IMR-90 (cell line): ENCODE measurements around the gene ZNF654. TPM values are rescaled to one million over a fixed set of nuclear protein-coding genes. Genes with fewer than 3 reads are reported as not detected.

Experiments
- ATAC-seq: fragments of 200-7000 bp; cut with Tn5 transposase; 2 replicates; pipeline ENCODE4 v1.9.1; 2020; ENCODE audit warnings: low read depth, mild to moderate bottlenecking, moderate library complexity
- BruUV-seq: library from RNA; stranded (reverse); fragments of 400-500 nt; replicated peaks from 2 replicates; lab custom pipeline; 2021; lab: Mats Ljungman, UMichigan
- CTCF ChIA-PET: fragments of 300-600 bp; formaldehyde crosslinking; extraction: SDS; loops from one replicate; lab custom pipeline; 2021; ENCODE audit warnings: antibody characterized with exemption; lab: Yijun Ruan, JAX
- POLR2A ChIA-PET: fragments of 300-600 bp; sonication (Branson Sonifier 250); formaldehyde crosslinking; loops from one replicate; lab custom pipeline; 2022; ENCODE audit warnings: antibody characterized with exemption; ENCODE audit not compliant: unreplicated experiment; lab: Charles Lee
- DNase-seq: peaks from one replicate; pipeline ENCODE4 v3.0.0; 2013
- H2AFZ ChIP-seq: replicated peaks from 2 replicates; pipeline ENCODE3; 2013; ENCODE audit warnings: low read length, mild to moderate bottlenecking; ENCODE audit not compliant: poor library complexity
- H2AK5ac ChIP-seq: 2 replicates; pipeline ENCODE4 v1.6.1; 2013; ENCODE audit warnings: low read depth, low read length, inconsistent platforms
- H2AK9ac ChIP-seq: replicated peaks from 2 replicates; pipeline ENCODE3; 2013; ENCODE audit warnings: mild to moderate bottlenecking, low read depth, low read length, moderate library complexity; ENCODE audit not compliant: poor library complexity
- H2BK120ac ChIP-seq: 2 replicates; pipeline ENCODE4 v1.6.1; 2013; ENCODE audit warnings: low read depth, low read length, inconsistent platforms
- H2BK15ac ChIP-seq: 3 replicates; pipeline ENCODE4 v1.6.1; 2013; ENCODE audit warnings: low read depth, low read length, inconsistent platforms
- H2BK20ac ChIP-seq: 2 replicates; pipeline ENCODE4 v1.6.1; 2013; ENCODE audit warnings: low read depth, mild to moderate bottlenecking, inconsistent platforms, low read length, moderate library complexity
- H2BK5ac ChIP-seq: 2 replicates; pipeline ENCODE4 v1.6.1; 2013; ENCODE audit warnings: mild to moderate bottlenecking, low read depth, low read length, inconsistent platforms; ENCODE audit not compliant: poor library complexity, severe bottlenecking
- H3K14ac ChIP-seq: replicated peaks from 2 replicates; pipeline ENCODE4 v1.6.1; 2013; ENCODE audit warnings: low read depth, low read length, inconsistent platforms
- H3K18ac ChIP-seq: 2 replicates; pipeline ENCODE4 v1.6.1; 2013; ENCODE audit warnings: low read depth, low read length, control low read depth
- H3K23ac ChIP-seq: 2 replicates; pipeline ENCODE4 v1.6.1; 2013; ENCODE audit warnings: low read depth, low read length, inconsistent platforms
- H3K27ac ChIP-seq: 2 replicates; pipeline ENCODE4 v1.5.1; 2013; ENCODE audit warnings: mild to moderate bottlenecking, control low read depth, low read length; ENCODE audit not compliant: insufficient read depth
- H3K27me3 ChIP-seq: 2 replicates; pipeline ENCODE4 v1.6.1; 2013; ENCODE audit warnings: low read length; ENCODE audit not compliant: control insufficient read depth, insufficient read depth
- H3K36me3 ChIP-seq: 2 replicates; pipeline ENCODE4 v1.6.1; 2013; ENCODE audit warnings: low read length, mixed read lengths; ENCODE audit not compliant: control insufficient read depth, insufficient read depth
- H3K4ac ChIP-seq: 2 replicates; pipeline ENCODE4 v1.6.1; 2013; ENCODE audit warnings: low read depth, low read length, inconsistent platforms
- H3K4me1 ChIP-seq: 2 replicates; pipeline ENCODE4 v1.6.1; 2013; ENCODE audit warnings: low read length, mixed read lengths; ENCODE audit not compliant: control insufficient read depth, insufficient read depth
- H3K4me2 ChIP-seq: 2 replicates; pipeline ENCODE4 v1.6.1; 2013; ENCODE audit warnings: low read depth, mild to moderate bottlenecking, control low read depth, low read length, moderate library complexity
- H3K4me3 ChIP-seq: 2 replicates; pipeline ENCODE4 v1.5.1; 2013; ENCODE audit warnings: low read depth, mild to moderate bottlenecking, control low read depth, low read length, moderate library complexity; ENCODE audit not compliant: insufficient read depth
- H3K56ac ChIP-seq: 2 replicates; pipeline ENCODE4 v1.6.1; 2013; ENCODE audit warnings: low read length, inconsistent platforms; ENCODE audit not compliant: insufficient read depth; ENCODE audit errors: extremely low read depth
- H3K79me1 ChIP-seq, 2 experiments: 2 replicates each; pipeline ENCODE4 v1.6.1; 2013; ENCODE audit warnings: low read length in 2 of 2, inconsistent platforms in 1 of 2, low read depth in 1 of 2
- H3K9ac ChIP-seq: 2 replicates; pipeline ENCODE4 v1.6.1; 2013; ENCODE audit warnings: low read depth, low read length, control low read depth
- H3K9me1 ChIP-seq: 2 replicates; pipeline ENCODE4 v1.6.1; 2013; ENCODE audit warnings: low read length, inconsistent platforms; ENCODE audit not compliant: insufficient read depth
- H3K9me3 ChIP-seq: 2 replicates; pipeline ENCODE4 v1.6.1; 2013; ENCODE audit warnings: low read length; ENCODE audit not compliant: control insufficient read depth, insufficient read depth
- H4K20me1 ChIP-seq: 2 replicates; pipeline ENCODE4 v1.6.1; 2013; ENCODE audit warnings: low read length, inconsistent platforms; ENCODE audit not compliant: insufficient read depth
- H4K5ac ChIP-seq: 2 replicates; pipeline ENCODE4 v1.6.1; 2013; ENCODE audit warnings: mild to moderate bottlenecking, low read depth, low read length, control low read depth
- H4K8ac ChIP-seq, 2 experiments: 2 replicates each; pipeline ENCODE4 v1.6.1; 2013; ENCODE audit warnings: low read depth in 2 of 2, low read length in 2 of 2, control low read depth in 1 of 2, inconsistent platforms in 1 of 2
- H4K91ac ChIP-seq: 2 replicates; pipeline ENCODE4 v1.6.1; 2013; ENCODE audit warnings: low read depth, low read length, inconsistent platforms; ENCODE audit not compliant: insufficient read depth
- CEBPB ChIP-seq: IDR thresholded peaks from 2 replicates; pipeline ENCODE4 v1.6.1; 2012; ENCODE audit warnings: low read depth, low read length, improper control_type of control experiment
- ELK1 ChIP-seq: fragments of 150-350 bp; IDR thresholded peaks from 2 replicates; pipeline ENCODE4 v1.6.1; 2016; ENCODE audit warnings: low read depth, mild to moderate bottlenecking, low read length, moderate library complexity, borderline replicate concordance
- NFE2L2 ChIP-seq: fragments of 150-350 bp; IDR thresholded peaks from 2 replicates; pipeline ENCODE4 v1.6.1; 2016; ENCODE audit warnings: low read depth, mild to moderate bottlenecking, low read length
- POLR2A ChIP-seq: IDR thresholded peaks from 2 replicates; pipeline ENCODE4 v1.6.1; 2012; ENCODE audit warnings: mild to moderate bottlenecking, low read depth, low read length
- RAD21 ChIP-seq: IDR thresholded peaks from 2 replicates; pipeline ENCODE4 v1.6.1; 2012; ENCODE audit warnings: low read length, improper control_type of control experiment
- RCOR1 ChIP-seq: IDR thresholded peaks from 2 replicates; pipeline ENCODE4 v1.6.1; 2012; ENCODE audit warnings: mild to moderate bottlenecking, low read length, improper control_type of control experiment; ENCODE audit not compliant: insufficient replicate concordance
- RFX5 ChIP-seq: IDR thresholded peaks from 2 replicates; pipeline ENCODE4 v1.8.0; 2012; ENCODE audit warnings: low read depth, mild to moderate bottlenecking, low read length, moderate library complexity
- USF2 ChIP-seq: fragments of 150-350 bp; IDR thresholded peaks from 2 replicates; pipeline ENCODE4 v1.6.1; 2017; ENCODE audit warnings: mild to moderate bottlenecking, antibody characterized with exemption, low read length, low read depth
- WGBS, 2 experiments: methylation state at CpG; one replicate each; pipeline versions ENCODE4 v1.1.5 to v1.1.7; 2013; ENCODE audit warnings: missing lambda C conversion rate in 2 of 2; ENCODE audit not compliant: insufficient read length in 1 of 2; ENCODE audit errors: extremely low coverage in 2 of 2; 5-methylcytosine and 5-hydroxymethylcytosine counted together
- dilution Hi-C: fragments of 300-500 bp; cut with HindIII; formaldehyde crosslinking; loops from one replicate; pipeline ENCODE4 v1.14.3; 2018; ENCODE audit warnings: low sequenced_read_pairs; ENCODE audit not compliant: unreplicated experiment
- in situ Hi-C: fragments of 300-500 bp; cut with MboI; formaldehyde crosslinking; loops from 3 replicates; pipeline ENCODE4 v1.14.3; 2019; ENCODE audit warnings: low sequenced_read_pairs, inconsistent platforms, mixed read lengths
- intact Hi-C: fragments of 100-400 bp; cut with micrococcal nuclease; formaldehyde crosslinking; loops from 2 replicates; pipeline ENCODE4 v1.10.0; 2022
- polyA plus RNA-seq, 3 experiments: library from polyadenylated mRNA; depleted of rRNA; stranded (reverse); fragments of >200 nt; gene quantifications; 2 replicates each; pipeline ENCODE4 v1.2.3, GENCODE V29; 2012; ENCODE audit warnings: low replicate concordance in 1 of 3
- total RNA-seq: library from RNA; depleted of rRNA; stranded (reverse); fragments of >200 nt; gene quantifications from 2 replicates; pipeline ENCODE4 v1.2.3, GENCODE V29; 2012

ZNF654 gene
- total and polyA plus RNA-seq, 2 of the 4 experiments (the other 2 are of a cell fraction) = 3.3 to 11.5 TPM

- POLR2A ChIA-PET = no interaction called here
- Histone ChIP-seq H3K23ac (no peak overlapping the region), H3K27ac (no peak overlapping the region), H3K18ac (no peak overlapping the region), H4K5ac (no peak overlapping the region), H2BK120ac (no peak overlapping the region), H3K9ac (no peak overlapping the region), H3K79me1 (no peaks in the 10 kb centered on the region; a peak in 1 of 4 replicates), H4K91ac (no peak overlapping the region), H3K9me3 (no peaks in the 10 kb centered on the region), H3K9me1 (no peaks in the 10 kb centered on the region), H3K56ac (no peak overlapping the region), H4K8ac (no peak overlapping the region), H2AFZ (no peak overlapping the region), H3K4ac (no peak overlapping the region), H3K4me3 (no peak overlapping the region), H3K14ac (no peak overlapping the region), H2AK5ac (no peak overlapping the region), H4K20me1 (no peaks in the 10 kb centered on the region), H2BK5ac (no peak overlapping the region), H3K4me2 (peak overlapping the region; percentile 84; the same call in 1 of the 2 replicates), H2BK20ac (no peak overlapping the region), H3K27me3 (no peaks in the 10 kb centered on the region), H3K36me3 (no peaks in the 10 kb centered on the region), H2BK15ac (no peak overlapping the region), H3K4me1 (peaks cover 2% of the 10 kb centered on the region; the same call in 1 of the 2 replicates), H2AK9ac (no peak overlapping the region)
- intact Hi-C loops = no loop called here
- TF ChIP-seq RFX5 (no peak), CEBPB (no peak), ELK1 (no peak), RAD21 (no peak), RCOR1 (no peak), POLR2A (no peak), USF2 (no peak), NFE2L2 (no peak)
- BruUV-seq = no TSS peak
- in situ Hi-C loops = no loop called here
- dilution Hi-C loops = no loop called here
- peak; percentile 88 for ATAC-seq
- no CpG with 5 or more reads among the region's 2 CpGs for WGBS, 2 experiments
- DNase-seq = peak; percentile 78
- CTCF ChIA-PET = interaction anchor here (0.6 to 1.7 kb wide), 4 partner anchors 21 to 1789 kb away, joined by 3 to 4 read pairs (median 4); no protein-coding TSS in a partner anchor
Measured at GRCh38 chr3:88167704-88168103, 108.6 kb downstream of the ZNF654 start.
